ENCODE results near the gene RAMP1. TPM values are rescaled to one million over a fixed set of nuclear protein-coding genes. Genes with fewer than 3 reads are reported as not detected.
A peak's percentile ranks its signal among the peaks of the same experiment; 100 is the strongest.

RAMP1 gene
- total and polyA plus RNA-seq, 2 donors (not counting 1 experiment from before 2014, with no cell fraction given) = 3.3 to 16.0 TPM

GRCh38 chr2:237873897-237874551, 14.6 kb downstream of the RAMP1 start:
- Histone ChIP-seq H4K20me1 (ENCODE audit: control insufficient read depth, extremely low read depth, insufficient read depth, low read length) (no peaks in the 10 kb centered on the region), H3K27ac (ENCODE audit: insufficient read depth, low read length) (no peak overlapping the region), H3K9me3 (ENCODE audit: control insufficient read depth, insufficient read depth, low read depth, low read length) (no peaks in the 10 kb centered on the region), H3K4me3 (replicated peaks in 1 of 4; ENCODE audit: control extremely low read depth in 1 of 4, insufficient read depth in 1 of 4, low read depth in 3 of 4, low read length in 4 of 4) (no peak overlapping the region), H3K36me3 (ENCODE audit: control insufficient read depth, insufficient read depth, low read length) (no peaks in the 10 kb centered on the region), H3K4me2 (ENCODE audit: extremely low read depth, insufficient read depth, low read length) (no peak overlapping the region), H3K27me3 (ENCODE audit: control insufficient read depth, insufficient read depth, low read length) (no peaks in the 10 kb centered on the region), H2AFZ (ENCODE audit: low read length) (no peak overlapping the region), H3K9ac (ENCODE audit: insufficient read depth, low read length) (no peak overlapping the region), H3K4me1 (ENCODE audit: control insufficient read depth, extremely low read depth, insufficient read depth, low read length) (peaks cover 9% of the 10 kb centered on the region), H3K79me2 (ENCODE audit: control insufficient read depth, insufficient read depth, low read length) (no peaks in the 10 kb centered on the region)
- TF ChIP-seq EZH2 (IDR thresholded peaks at IDR 0.05; ENCODE audit: low read length, missing control alignments) (no peak), CTCF (conservative IDR thresholded peaks at IDR 0.05 in 1 of 2, IDR thresholded peaks at IDR 0.05 in 1 of 2; ENCODE audit: low read depth in 1 of 2, low read length in 2 of 2) (no peak)
- DNase-seq (ENCODE audit: low read depth in 2 of 2) = no peak

DNA sequence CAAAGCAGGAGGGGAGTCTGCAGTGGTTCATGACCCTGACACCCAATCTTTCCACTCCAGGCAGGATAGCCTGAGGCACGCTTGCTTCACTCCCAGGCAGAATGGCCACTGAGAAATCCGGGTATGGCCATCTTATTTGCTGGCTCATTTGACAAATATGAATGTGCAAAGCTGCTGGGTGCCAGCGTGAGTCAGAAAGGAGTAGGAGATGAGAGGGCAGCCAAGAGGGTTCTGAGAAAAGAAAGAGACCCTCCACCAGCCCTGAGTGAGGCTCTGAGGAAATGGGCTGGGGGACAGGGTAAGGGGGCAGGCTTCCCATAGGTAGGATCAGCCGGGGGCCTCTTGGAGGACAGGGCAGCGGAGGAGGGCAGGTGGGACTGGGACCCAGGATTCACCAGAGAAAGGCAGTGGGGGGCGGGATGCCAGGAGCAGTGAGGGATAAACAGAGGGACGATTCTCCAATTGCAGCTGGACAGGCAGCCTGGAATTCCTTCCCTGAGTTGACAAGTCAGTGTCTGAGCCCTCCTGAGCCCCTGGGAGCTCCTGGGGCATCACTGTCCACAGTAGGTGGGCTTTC, 15.2 kb downstream of the RAMP1 start:
- no peaks in the 10 kb centered on the region for H3K9me3 ChIP-seq (ENCODE audit: control insufficient read depth, insufficient read depth, low read depth, low read length)
- H3K27me3 ChIP-seq (ENCODE audit: control insufficient read depth, insufficient read depth, low read length) = no peaks in the 10 kb centered on the region
- peaks cover 9% of the 10 kb centered on the region for H3K4me1 ChIP-seq (ENCODE audit: control insufficient read depth, extremely low read depth, insufficient read depth, low read length)
- H2AFZ ChIP-seq (ENCODE audit: low read length) = no peak overlapping the region
- no peak overlapping the region for H3K4me2 ChIP-seq (ENCODE audit: extremely low read depth, insufficient read depth, low read length)
- no peak for TF ChIP-seq CTCF (conservative IDR thresholded peaks at IDR 0.05 in 1 of 2, IDR thresholded peaks at IDR 0.05 in 1 of 2; ENCODE audit: low read depth in 1 of 2, low read length in 2 of 2)
- no peak for TF ChIP-seq EZH2 (IDR thresholded peaks at IDR 0.05; ENCODE audit: low read length, missing control alignments)
- peak; percentile 68 to 82 for DNase-seq (ENCODE audit: low read depth in 2 of 2)
- H3K9ac ChIP-seq (ENCODE audit: insufficient read depth, low read length) = no peak overlapping the region
- no peak overlapping the region for H3K4me3 ChIP-seq (replicated peaks in 1 of 4; ENCODE audit: control extremely low read depth in 1 of 4, insufficient read depth in 1 of 4, low read depth in 3 of 4, low read length in 4 of 4)
- no peaks in the 10 kb centered on the region for H4K20me1 ChIP-seq (ENCODE audit: control insufficient read depth, extremely low read depth, insufficient read depth, low read length)
- H3K36me3 ChIP-seq (ENCODE audit: control insufficient read depth, insufficient read depth, low read length) = no peaks in the 10 kb centered on the region
- no peaks in the 10 kb centered on the region for H3K79me2 ChIP-seq (ENCODE audit: control insufficient read depth, insufficient read depth, low read length)
- H3K27ac ChIP-seq (ENCODE audit: insufficient read depth, low read length) = no peak overlapping the region

- Histone ChIP-seq H3K4me3 (replicated peaks in 1 of 4; ENCODE audit: control extremely low read depth in 1 of 4, insufficient read depth in 1 of 4, low read depth in 3 of 4, low read length in 4 of 4) (no peak overlapping the region), H3K4me1 (ENCODE audit: control insufficient read depth, extremely low read depth, insufficient read depth, low read length) (peaks cover 9% of the 10 kb centered on the region), H3K9ac (ENCODE audit: insufficient read depth, low read length) (no peak overlapping the region), H3K36me3 (ENCODE audit: control insufficient read depth, insufficient read depth, low read length) (no peaks in the 10 kb centered on the region), H4K20me1 (ENCODE audit: control insufficient read depth, extremely low read depth, insufficient read depth, low read length) (no peaks in the 10 kb centered on the region), H3K4me2 (ENCODE audit: extremely low read depth, insufficient read depth, low read length) (no peak overlapping the region), H3K79me2 (ENCODE audit: control insufficient read depth, insufficient read depth, low read length) (no peaks in the 10 kb centered on the region), H2AFZ (ENCODE audit: low read length) (no peak overlapping the region), H3K27ac (ENCODE audit: insufficient read depth, low read length) (no peak overlapping the region), H3K9me3 (ENCODE audit: control insufficient read depth, insufficient read depth, low read depth, low read length) (no peaks in the 10 kb centered on the region), H3K27me3 (ENCODE audit: control insufficient read depth, insufficient read depth, low read length) (no peaks in the 10 kb centered on the region)
- TF ChIP-seq CTCF (conservative IDR thresholded peaks at IDR 0.05 in 1 of 2, IDR thresholded peaks at IDR 0.05 in 1 of 2; ENCODE audit: low read depth in 1 of 2, low read length in 2 of 2) (no peak), EZH2 (IDR thresholded peaks at IDR 0.05; ENCODE audit: low read length, missing control alignments) (no peak)
- no peak for DNase-seq (ENCODE audit: low read depth in 2 of 2)
Measured at GRCh38 chr2:237875256-237876060, 16.0 kb downstream of the RAMP1 start.

All from fibroblast of lung (primary cell).